Hippocampal formation (tissue), 2 donors: ENCODE measurements around the gene BET1.

Experiments used
- DNase-seq, 2 donors: peaks; one replicate each; lab custom pipeline; 2025; lab: John Stamatoyannopoulos, UW

The BET1 gene

DNA sequence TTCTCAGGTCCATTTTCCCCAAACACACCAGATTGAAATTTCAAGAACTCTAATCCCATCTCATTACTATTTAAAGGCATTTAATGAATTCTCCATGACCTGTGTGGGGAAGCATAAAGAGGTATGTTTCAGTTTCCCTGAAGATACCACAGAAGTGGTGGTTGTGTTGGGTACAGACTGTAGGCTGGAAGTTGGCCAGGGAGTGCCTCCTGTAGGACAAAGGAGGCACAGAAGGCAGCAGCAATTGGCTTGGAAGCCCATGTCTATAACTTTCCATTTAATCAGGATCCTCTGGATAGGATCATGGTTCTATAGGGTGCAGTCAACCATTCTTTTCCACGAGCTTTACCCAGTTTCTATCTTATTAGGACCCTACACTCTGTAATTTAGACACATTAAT, 8.6 kb upstream of the BET1 start:
- DNase-seq, result no peak

DNA sequence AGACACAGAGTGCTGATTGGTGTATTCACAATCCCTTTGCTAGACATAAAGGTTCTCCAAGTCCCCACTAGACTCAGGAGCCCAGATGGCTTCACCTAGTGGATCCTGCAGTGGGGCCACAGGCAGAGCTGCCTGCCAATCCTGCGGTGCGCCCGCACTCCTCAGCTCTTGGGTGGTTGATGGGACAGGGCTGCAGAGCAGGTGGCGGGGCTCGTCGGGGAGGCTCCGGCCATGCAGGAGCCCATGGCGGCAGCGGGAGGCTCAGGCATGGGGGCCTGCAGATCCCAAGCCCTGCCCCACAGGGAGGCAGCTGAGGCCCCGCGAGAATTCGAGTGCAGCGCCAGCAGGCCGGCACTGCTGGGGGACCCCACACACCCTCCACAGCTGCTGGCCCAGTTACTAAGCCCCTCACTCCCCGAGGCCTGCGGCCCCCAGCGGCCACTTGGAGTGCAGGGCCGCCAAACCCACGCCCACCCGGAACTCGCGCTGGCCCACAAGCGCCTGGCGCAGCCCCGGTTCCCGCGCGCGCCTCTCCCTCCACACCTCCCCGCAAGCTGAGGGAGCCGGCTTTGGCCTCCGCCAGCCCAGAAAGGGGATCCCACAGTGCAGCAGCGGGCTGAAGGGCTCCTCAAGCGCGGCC, 7.7 kb upstream of the BET1 start:
- no peak for DNase-seq

- no peak for DNase-seq
Observed at GRCh38 chr7:94008537-94008936, 4.4 kb upstream of the BET1 start.

DNA sequence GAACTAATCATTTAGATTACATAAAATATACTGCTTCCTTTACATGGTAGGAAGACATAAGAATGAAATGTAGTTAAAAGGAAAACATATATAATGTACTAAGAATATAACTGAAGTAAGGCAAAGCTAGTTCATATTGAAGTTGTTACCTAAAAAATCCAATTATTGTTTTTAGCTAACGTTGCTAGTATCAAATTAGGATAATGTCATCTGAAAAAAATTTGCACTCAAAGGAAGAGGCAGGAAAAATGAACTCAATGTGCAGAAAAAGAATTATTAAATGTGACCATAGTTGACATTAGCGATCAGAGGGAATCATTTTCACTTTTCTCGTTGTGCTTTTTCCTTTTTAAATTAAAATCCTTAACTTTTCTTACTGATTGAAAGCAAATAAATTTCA, 1.6 kb upstream of the BET1 start:
- no peak for DNase-seq

DNA sequence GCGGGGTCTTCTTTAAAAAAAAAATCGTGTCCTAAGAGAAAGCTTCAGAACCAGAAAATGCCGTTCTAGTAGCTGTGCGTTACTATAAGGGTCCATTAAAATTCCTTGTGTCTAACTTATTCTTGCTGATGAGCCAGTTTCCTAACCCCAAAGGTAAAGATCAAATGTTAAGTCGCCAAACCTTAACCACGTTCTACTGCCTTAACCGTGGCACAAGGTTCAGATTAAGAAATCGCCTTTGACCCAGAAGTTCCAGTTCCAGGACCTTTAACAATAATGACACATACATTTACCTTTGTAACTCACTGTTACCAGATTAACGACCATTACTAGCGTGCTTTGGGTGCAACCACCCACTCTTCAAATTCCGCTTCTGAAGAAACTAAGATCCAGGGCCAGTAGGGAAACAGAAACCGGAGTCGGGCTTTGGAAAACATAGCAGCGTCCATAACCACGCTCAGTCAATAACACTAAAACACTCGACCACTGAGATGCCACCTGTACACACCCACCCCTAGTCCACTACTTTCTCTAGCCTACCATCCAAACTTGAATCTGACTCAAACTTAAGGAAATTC, 620 bp downstream of the BET1 start:
- DNase-seq, result no peak

DNA sequence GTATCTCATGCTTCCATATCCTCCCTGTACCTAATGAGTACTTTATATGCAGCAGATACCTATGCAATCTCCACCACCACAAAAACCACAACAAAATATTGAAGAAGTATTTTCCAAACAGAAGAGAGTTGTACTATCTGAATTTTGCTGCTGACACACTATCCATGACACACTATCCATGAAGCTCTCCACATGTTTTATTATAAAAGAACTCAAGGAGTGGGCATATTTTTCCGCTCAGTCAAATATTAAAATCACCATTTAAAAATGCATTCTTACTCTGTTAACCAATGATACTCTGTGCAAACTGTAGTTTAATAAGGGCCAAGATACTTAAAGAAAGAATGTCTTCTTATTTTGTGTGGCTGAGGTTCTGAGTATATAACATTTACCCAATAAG, 2.8 kb downstream of the BET1 start:
- no peak for DNase-seq

- DNase-seq, result no peak
Observed at GRCh38 chr7:93997868-93998267, 6.3 kb downstream of the BET1 start.

DNA sequence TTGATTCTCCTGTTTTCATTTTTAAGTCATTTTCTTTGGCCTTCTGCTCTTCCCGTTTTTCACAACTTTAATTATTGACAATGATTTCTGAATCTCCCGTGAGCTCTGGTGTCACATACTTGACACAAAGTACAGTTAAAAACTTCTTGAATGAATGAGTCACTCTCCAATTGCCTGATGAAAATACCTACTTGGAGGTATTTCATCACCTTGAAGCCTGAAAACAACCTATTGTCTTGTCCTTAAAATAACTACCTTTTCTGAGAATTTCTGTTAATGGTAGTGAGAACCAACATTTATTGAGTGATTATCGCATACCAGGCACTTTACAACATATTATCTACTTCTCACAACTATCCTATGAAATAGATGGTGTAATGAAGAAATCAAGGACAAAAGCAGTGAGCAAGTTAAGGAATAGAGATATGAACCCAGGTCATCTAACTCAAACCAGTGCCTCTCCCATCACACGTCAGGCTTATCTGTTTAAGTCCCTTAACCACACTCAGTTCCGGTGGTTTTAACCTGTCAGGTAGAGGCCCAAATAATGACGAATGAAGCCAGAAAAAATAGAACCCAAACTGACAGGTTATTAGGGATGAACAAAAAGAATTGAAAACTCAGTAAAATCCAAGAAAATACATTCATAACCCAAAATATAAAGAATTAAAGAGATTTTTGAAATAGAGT, 11.6 kb downstream of the BET1 start:
- DNase-seq, result no peak

- no peak for DNase-seq
Observed at GRCh38 chr7:93987297-93987696, 16.9 kb downstream of the BET1 start.

- DNase-seq, result no peak
Observed at GRCh38 chr7:93985101-93985500, 19.1 kb downstream of the BET1 start.

- no peak for DNase-seq
Observed at GRCh38 chr7:93984024-93984423, 20.1 kb downstream of the BET1 start.

GRCh38 chr7:93981480-93981874, 22.7 kb downstream of the BET1 start:
- no peak for DNase-seq

- DNase-seq, result no peak
Observed at GRCh38 chr7:93980744-93981479, 23.2 kb downstream of the BET1 start.

DNA sequence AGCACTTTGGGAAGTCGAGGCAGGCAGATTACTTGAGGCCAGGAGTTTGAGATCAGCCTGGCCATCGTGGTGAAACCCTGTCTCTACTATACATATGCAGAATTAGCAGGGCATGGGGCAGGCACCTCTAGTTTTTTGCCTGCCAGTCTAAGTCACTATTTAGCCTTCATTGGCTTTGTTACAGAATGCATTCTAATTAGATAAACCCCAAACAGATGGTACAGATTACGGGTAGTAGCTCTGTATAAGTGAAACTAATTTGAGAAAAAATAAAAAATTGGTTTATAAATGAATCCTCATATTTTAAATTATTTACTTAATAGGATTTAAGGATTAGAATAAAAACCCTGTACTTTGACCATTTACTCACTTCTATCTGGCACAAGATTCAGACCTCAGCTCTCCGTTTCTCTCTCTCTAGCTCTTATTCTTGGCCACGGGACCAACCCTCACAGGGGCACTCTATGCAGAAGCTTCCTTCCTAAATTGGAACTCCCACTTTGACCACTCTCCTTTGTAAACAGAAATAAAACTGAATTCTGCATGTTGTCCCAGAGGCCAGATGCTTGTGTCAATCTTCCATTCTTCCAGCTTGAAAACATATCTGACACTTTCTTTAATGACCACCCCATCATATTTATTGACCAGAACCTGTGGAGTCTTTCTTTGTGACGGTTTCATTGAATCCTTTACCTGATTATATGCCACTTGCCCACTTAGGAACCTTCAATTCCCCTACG, 26.8 kb downstream of the BET1 start:
- DNase-seq, result no peak

- DNase-seq, result no peak
Observed at GRCh38 chr7:93973134-93973533, 31.0 kb downstream of the BET1 start.

- DNase-seq, result no peak
Observed at GRCh38 chr7:93972029-93972725, 32.0 kb downstream of the BET1 start.

- DNase-seq, result no peak
Observed at GRCh38 chr7:93968911-93969620, 35.1 kb downstream of the BET1 start.

GRCh38 chr7:93964813-93965212, 39.3 kb downstream of the BET1 start:
- DNase-seq, result no peak

DNA sequence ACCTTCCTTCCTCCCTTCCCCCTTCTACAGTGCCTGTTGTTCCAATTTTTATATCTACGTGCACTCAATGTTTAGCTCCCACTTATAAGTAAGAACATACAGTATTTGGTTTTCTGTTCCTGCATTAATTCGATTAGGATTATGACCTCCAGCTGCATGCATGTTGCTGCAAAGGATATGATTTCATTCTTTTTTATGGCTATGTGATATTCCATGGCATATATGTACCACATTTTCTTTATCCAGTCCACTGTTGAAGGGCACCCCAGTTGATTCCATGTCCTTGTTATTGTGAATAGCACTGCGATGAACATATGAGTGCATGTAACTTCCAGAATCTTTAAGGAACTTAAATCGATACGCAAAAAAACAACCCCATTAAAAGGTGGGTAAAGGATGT, 39.9 kb downstream of the BET1 start:
- DNase-seq, result no peak

DNA sequence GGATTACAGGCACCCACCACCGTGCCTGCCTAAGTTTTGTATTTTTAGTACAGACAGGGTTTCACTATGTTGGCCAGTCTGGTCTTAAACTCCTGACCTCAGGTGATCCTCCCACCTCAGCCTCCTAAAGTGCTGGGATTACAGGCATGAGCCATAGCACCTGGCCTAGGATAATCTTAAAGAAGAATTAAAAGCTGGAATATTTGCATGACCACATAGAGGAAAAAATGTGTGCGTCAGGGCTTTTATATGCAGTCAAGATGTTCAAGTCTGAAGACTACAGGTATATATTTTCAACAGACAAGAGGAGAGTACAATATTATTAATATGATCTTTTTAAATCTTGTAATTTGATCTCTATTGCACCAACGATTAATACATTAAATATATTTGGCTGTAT, 43.2 kb downstream of the BET1 start:
- no peak for DNase-seq

DNA sequence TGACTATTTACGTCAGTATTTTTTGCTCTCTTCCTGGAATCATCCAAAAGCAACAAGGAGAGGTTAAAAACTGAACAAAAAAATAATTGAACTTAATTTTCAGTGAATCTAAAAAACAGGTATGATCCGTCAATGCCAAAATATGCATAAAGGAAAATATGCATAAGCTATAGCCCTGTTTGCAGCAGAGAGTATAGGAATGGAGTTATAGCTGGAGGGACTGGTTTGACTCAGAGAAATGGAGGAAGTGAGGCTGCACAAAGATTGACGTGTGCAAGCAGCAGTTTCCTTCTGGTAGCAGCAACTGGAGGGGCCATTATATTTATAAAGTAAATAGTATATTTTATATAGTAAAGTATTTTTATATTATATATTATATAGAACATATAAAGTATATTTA, 45.5 kb downstream of the BET1 start:
- no peak for DNase-seq
